SHP77 (cell line): Measurements from ENCODE around the gene SCN1B.
"Not testable (repeated sequence)": the region's sequence is repeated elsewhere in the genome, so short reads cannot be mapped to it uniquely, and the experiment has no call there.

Experiments
- DNase-seq, 2 experiments: peaks; one replicate each; lab custom pipeline; 2025; lab: John Stamatoyannopoulos, UW

SCN1B gene

GRCh38 chr19:35030257-35031071 is at the start of gene SCN1B:
SCN1B (plus strand) TSS chr19:35030470; CDS start chr19:35030821, 351 bp downstream.
- DNase-seq, result peak; percentile 49 to 60

- DNase-seq, result no peak
Observed at GRCh38 chr19:34982275-34982674, 48.0 kb upstream of the SCN1B start.

GRCh38 chr19:34983786-34984185 is 46.5 kb upstream of the SCN1B start:
- no peak for DNase-seq

- DNase-seq, result no peak
Observed at GRCh38 chr19:34984287-34984686, 46.0 kb upstream of the SCN1B start.

GRCh38 chr19:34985249-34986022 is 44.8 kb upstream of the SCN1B start:
- peak in 1 of 2 experiments; percentile 26 for DNase-seq

GRCh38 chr19:34988119-34988518 is 42.2 kb upstream of the SCN1B start:
- no peak for DNase-seq

GRCh38 chr19:34989298-34989697 is 41.0 kb upstream of the SCN1B start:
- no peak for DNase-seq

GRCh38 chr19:34990578-34991192 is 39.6 kb upstream of the SCN1B start:
- DNase-seq, result no peak

- DNase-seq, result no peak
Observed at GRCh38 chr19:34991542-34992333, 38.5 kb upstream of the SCN1B start.

GRCh38 chr19:34992582-34992981 is 37.7 kb upstream of the SCN1B start:
- DNase-seq, result not testable (repeated sequence)

GRCh38 chr19:34994286-34994642 is 36.0 kb upstream of the SCN1B start:
- DNase-seq, result no peak

- DNase-seq, result peak; percentile 71 to 85
Observed at GRCh38 chr19:34994643-34995541, 35.4 kb upstream of the SCN1B start.

GRCh38 chr19:34995551-34995950 is 34.7 kb upstream of the SCN1B start:
- DNase-seq, result no peak

- no peak for DNase-seq
Observed at GRCh38 chr19:34997071-34997617, 33.1 kb upstream of the SCN1B start.

GRCh38 chr19:34998224-34998623 is 32.0 kb upstream of the SCN1B start:
- DNase-seq, result not testable (repeated sequence)

- no peak for DNase-seq
Observed at GRCh38 chr19:34998777-34999497, 31.3 kb upstream of the SCN1B start.

- peak; percentile 24 to 62 for DNase-seq
Observed at GRCh38 chr19:34999498-35000337, 30.6 kb upstream of the SCN1B start, which contains the start of gene GRAMD1A. GRAMD1A (plus strand) TSS chr19:35000323; CDS start chr19:35000479, 156 bp downstream.

- no peak for DNase-seq
Observed at GRCh38 chr19:35000338-35000646, 30.0 kb upstream of the SCN1B start.
